ENCODE data around the gene CHD9. TPM values are rescaled to one million over a fixed set of nuclear protein-coding genes. Genes with fewer than 3 reads are reported as not detected.

The CHD9 gene
- total RNA-seq, 1 donor from 2014 or later, result 119 TPM

GRCh38 chr16:53024045-53024444, 30.7 kb upstream of the CHD9 start:
- H3K9me3 Mint-ChIP-seq, result no peaks in the 10 kb centered on the region

GRCh38 chr16:53029971-53030370, 24.8 kb upstream of the CHD9 start:
- Mint-ChIP-seq H3K4me3 (no peak overlapping the region), H3K27me3 (ENCODE audit: low read depth) (no peaks in the 10 kb centered on the region), H3K27ac (no peak overlapping the region), H3K36me3 (no peaks in the 10 kb centered on the region), H3K4me1 (peaks cover 19% of the 10 kb centered on the region), H3K9me3 (peaks cover 16% of the 10 kb centered on the region)
- no peak for DNase-seq (ENCODE audit: low spot score in 2 of 2, unreplicated experiment in 2 of 2)
- TF ChIP-seq CTCF (IDR thresholded peaks at IDR 0.05; ENCODE audit: unreplicated experiment), result no peak

More at GRCh38 chr16:53024045-53024444, 30.7 kb upstream of the CHD9 start:
- H3K27ac Mint-ChIP-seq, result no peak overlapping the region
- H3K27me3 Mint-ChIP-seq (ENCODE audit: low read depth), result peaks cover 3% of the 10 kb centered on the region
- DNase-seq (ENCODE audit: low spot score in 2 of 2, unreplicated experiment in 2 of 2), result no peak
- H3K36me3 Mint-ChIP-seq, result no peaks in the 10 kb centered on the region
- no peaks in the 10 kb centered on the region for H3K4me1 Mint-ChIP-seq
- H3K4me3 Mint-ChIP-seq, result no peak overlapping the region
- TF ChIP-seq CTCF (IDR thresholded peaks at IDR 0.05; ENCODE audit: unreplicated experiment), result no peak

DNA sequence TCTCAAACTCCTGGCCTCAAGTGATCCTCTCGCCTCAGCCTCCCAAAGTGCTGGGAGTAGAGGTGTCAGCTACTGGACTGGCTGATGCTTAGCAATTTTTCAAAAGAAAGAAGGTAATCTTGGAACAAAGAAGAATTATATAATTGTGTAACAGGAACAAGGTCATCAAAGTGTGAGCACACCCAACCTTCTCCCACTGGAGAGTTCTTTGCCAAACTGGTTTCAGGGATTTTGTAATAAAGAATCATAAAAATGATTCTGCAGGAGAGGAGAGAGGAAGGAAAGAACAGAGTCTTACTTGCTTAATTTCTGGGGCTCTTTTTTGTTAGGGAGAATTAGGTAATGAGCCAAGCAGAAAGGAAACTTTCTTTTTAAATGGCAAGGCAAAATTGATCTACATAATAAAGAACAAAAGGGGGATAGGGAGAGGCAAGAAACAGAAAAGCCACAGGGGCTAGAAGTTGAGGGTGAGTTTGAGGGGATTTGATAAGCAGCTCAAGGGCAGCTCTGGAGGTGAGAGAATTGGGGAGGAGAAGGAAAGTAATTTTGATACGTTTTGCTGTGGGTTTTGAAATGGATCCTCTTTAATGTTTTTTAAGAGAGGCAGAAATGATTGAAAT, 23.4 kb upstream of the CHD9 start:
- Mint-ChIP-seq H3K4me3 (no peak overlapping the region), H3K27ac (peak overlapping the region; percentile 65), H3K27me3 (ENCODE audit: low read depth) (no peaks in the 10 kb centered on the region), H3K36me3 (no peaks in the 10 kb centered on the region), H3K4me1 (peaks cover 24% of the 10 kb centered on the region), H3K9me3 (peaks cover 16% of the 10 kb centered on the region)
- no peak for TF ChIP-seq CTCF (IDR thresholded peaks at IDR 0.05; ENCODE audit: unreplicated experiment)
- no peak for DNase-seq (ENCODE audit: low spot score in 2 of 2, unreplicated experiment in 2 of 2)

DNA sequence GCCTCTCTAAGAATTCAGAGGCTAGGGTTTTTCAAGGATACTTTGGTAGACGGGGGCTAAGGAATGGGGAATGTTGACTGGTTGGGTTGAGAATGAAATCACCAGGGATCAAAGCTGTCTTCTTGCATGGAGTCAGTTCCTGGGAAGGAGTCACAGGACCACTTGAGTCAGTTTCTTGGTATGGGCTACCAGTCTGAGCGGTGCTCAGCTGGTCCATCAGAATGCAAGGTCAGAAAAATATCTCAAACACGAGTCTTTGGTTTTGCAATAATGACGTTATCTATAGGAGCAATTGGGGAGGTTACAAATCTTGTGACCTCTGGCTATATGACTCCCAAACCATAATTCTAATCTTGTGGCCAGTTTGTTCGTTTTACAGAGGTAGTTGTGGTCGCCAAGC, 20.5 kb upstream of the CHD9 start:
- H3K4me1 Mint-ChIP-seq, result peaks cover 37% of the 10 kb centered on the region
- no peak for DNase-seq (ENCODE audit: low spot score in 2 of 2, unreplicated experiment in 2 of 2)
- no peaks in the 10 kb centered on the region for H3K27me3 Mint-ChIP-seq (ENCODE audit: low read depth)
- no peak overlapping the region for H3K27ac Mint-ChIP-seq
- H3K9me3 Mint-ChIP-seq, result peaks cover 16% of the 10 kb centered on the region
- no peak overlapping the region for H3K4me3 Mint-ChIP-seq
- no peaks in the 10 kb centered on the region for H3K36me3 Mint-ChIP-seq
- no peak for TF ChIP-seq CTCF (IDR thresholded peaks at IDR 0.05; ENCODE audit: unreplicated experiment)

- Mint-ChIP-seq H3K4me3 (no peak overlapping the region), H3K9me3 (peaks cover 18% of the 10 kb centered on the region), H3K27me3 (ENCODE audit: low read depth) (no peaks in the 10 kb centered on the region), H3K4me1 (peaks cover 34% of the 10 kb centered on the region), H3K36me3 (no peaks in the 10 kb centered on the region), H3K27ac (no peak overlapping the region)
- no peak for DNase-seq (ENCODE audit: low spot score in 2 of 2, unreplicated experiment in 2 of 2)
- TF ChIP-seq CTCF (IDR thresholded peaks at IDR 0.05; ENCODE audit: unreplicated experiment), result no peak
Measured at GRCh38 chr16:53035176-53035942, 19.4 kb upstream of the CHD9 start.

All from mesothelial cell of epicardium (in vitro differentiated cells).